Lower lobe of right lung (tissue), 2 donors: ENCODE measurements around the gene COX4I1. TPM values are rescaled to one million over a fixed set of nuclear protein-coding genes. Genes with fewer than 3 reads are reported as not detected.

ENCODE experiments used
- ATAC-seq, 2 donors: fragments of 200-7000 bp; cut with Tn5 transposase; one replicate each; pipeline ENCODE4 v1.9.1; 2020 to 2022; ENCODE audit warnings: mild to moderate bottlenecking in 2 of 2, moderate library complexity in 2 of 2
- DNase-seq: peaks from one replicate; pipeline ENCODE4 v3.0.0-alpha.2; 2020
- H3K27ac ChIP-seq: fragments of 200-600 bp; one replicate; pipeline ENCODE4 v1.8.0; 2022
- H3K27me3 ChIP-seq: fragments of 200-600 bp; one replicate; pipeline ENCODE4 v1.8.0; 2022; ENCODE audit warnings: low read depth
- H3K36me3 ChIP-seq: fragments of 200-600 bp; one replicate; pipeline ENCODE4 v1.8.0; 2022; ENCODE audit warnings: mild to moderate bottlenecking
- H3K4me1 ChIP-seq: fragments of 200-600 bp; one replicate; pipeline ENCODE4 v1.8.0; 2022
- H3K4me3 ChIP-seq: fragments of 200-600 bp; one replicate; pipeline ENCODE4 v1.8.0; 2022; ENCODE audit warnings: mild to moderate bottlenecking
- H3K9me3 ChIP-seq: fragments of 200-600 bp; one replicate; pipeline ENCODE4 v1.8.0; 2022
- intact Hi-C: fragments of 100-400 bp; cut with DNase I; formaldehyde crosslinking; loops from one replicate; pipeline ENCODE4 v1.11.0; 2022
- total RNA-seq: library from RNA; stranded (reverse); fragmentation: NEBNext Ultra II Directional; extraction: Animal tissue kit (Norgen Biotek cat#: 25700); gene quantifications from one replicate; pipeline ENCODE4 v1.2.1, GENCODE V29; 2021
- TF ChIP-seq, protein P1 (sequence below): fragments of 200-600 bp; IDR thresholded peaks from one replicate; pipeline ENCODE4 v1.8.0; 2022; ENCODE audit warnings: antibody characterized with exemption, mild to moderate bottlenecking
- donor health status: DM: no; HTN: yes; CAD: no; lungs with severe emphysema.

Gene COX4I1
- total RNA-seq, 1 donor from 2014 or later, result 391 TPM

DNA sequence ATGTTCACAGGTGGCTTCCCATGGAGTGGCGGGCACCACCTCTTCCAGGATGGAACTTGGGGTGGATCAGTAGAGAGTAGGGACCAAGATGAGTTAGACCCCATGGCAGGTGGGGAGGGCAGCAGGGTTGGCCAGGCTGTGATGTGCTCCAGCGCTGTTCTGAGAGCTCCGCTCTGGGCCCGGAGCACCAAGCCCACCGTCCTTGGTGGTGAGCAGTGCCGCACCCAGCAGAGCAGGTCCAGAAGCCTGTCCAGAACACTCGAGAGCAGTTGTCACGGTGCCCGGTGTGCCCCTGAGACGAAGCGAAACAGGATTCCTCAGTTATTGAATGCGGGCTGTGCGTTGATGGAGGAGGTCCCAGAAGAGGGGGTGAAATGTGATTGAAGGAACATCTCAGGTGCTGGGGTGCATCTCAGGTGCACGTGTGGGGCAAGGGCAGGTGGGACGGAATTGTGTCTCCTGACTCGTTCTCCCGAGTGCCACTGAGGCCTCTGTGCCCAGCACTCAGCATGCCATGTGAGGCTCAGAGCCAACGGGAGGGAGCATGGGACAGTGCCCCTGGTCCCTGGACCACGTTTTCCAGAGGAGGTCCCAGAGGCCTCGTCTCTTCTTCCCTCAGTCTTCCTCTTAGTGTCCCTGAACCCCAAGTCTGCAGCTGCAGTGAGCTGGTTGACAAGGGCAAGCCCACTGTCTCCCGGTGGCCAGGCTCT lies 39.5 kb downstream of the COX4I1 start:
- intact Hi-C loops, result no loop called here
- Histone ChIP-seq H3K9me3 (no peaks in the 10 kb centered on the region), H3K4me1 (peaks cover 7% of the 10 kb centered on the region), H3K4me3 (no peak overlapping the region), H3K36me3 (no peaks in the 10 kb centered on the region), H3K27me3 (peaks cover 31% of the 10 kb centered on the region), H3K27ac (no peak overlapping the region)
- DNase-seq (peak; percentile 34), ATAC-seq (no peak)
- TF ChIP-seq, protein P1, sequence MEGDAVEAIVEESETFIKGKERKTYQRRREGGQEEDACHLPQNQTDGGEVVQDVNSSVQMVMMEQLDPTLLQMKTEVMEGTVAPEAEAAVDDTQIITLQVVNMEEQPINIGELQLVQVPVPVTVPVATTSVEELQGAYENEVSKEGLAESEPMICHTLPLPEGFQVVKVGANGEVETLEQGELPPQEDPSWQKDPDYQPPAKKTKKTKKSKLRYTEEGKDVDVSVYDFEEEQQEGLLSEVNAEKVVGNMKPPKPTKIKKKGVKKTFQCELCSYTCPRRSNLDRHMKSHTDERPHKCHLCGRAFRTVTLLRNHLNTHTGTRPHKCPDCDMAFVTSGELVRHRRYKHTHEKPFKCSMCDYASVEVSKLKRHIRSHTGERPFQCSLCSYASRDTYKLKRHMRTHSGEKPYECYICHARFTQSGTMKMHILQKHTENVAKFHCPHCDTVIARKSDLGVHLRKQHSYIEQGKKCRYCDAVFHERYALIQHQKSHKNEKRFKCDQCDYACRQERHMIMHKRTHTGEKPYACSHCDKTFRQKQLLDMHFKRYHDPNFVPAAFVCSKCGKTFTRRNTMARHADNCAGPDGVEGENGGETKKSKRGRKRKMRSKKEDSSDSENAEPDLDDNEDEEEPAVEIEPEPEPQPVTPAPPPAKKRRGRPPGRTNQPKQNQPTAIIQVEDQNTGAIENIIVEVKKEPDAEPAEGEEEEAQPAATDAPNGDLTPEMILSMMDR, result no peak

DNA sequence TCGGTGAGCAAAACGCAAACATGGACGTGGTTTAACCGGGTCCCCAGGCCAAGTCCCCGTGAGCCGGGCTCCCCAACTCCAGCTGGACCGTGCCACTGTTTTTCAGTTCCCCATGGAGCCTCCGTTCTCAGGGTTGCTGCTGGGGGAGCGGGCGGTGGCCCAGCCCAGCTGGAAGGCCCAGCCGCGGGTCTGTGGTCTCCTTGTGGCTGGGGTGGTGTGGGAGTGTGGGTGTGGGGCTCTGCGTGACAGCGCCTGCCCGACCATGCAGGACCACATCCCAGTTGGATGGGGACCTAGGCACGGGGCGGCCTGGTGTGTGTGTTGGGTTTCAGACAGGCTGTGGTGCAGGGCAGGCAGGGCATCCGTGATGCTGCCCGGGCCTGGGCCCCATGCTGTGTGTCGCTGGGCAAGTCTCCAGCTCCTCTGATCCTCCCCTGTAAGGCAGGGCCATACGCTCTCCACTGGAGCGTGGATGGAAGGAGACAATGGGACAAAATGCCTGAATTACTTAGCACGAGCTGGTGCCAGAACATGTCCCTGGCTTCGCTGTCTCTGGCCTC lies 40.3 kb downstream of the COX4I1 start:
- Histone ChIP-seq H3K27me3 (peaks cover 30% of the 10 kb centered on the region), H3K4me1 (peaks cover 7% of the 10 kb centered on the region), H3K9me3 (no peaks in the 10 kb centered on the region), H3K4me3 (no peak overlapping the region), H3K27ac (no peak overlapping the region), H3K36me3 (no peaks in the 10 kb centered on the region)
- TF ChIP-seq, protein P1, result no peak
- intact Hi-C loops, result no loop called here
- ATAC-seq (no peak), DNase-seq (peak; percentile 43)

DNA sequence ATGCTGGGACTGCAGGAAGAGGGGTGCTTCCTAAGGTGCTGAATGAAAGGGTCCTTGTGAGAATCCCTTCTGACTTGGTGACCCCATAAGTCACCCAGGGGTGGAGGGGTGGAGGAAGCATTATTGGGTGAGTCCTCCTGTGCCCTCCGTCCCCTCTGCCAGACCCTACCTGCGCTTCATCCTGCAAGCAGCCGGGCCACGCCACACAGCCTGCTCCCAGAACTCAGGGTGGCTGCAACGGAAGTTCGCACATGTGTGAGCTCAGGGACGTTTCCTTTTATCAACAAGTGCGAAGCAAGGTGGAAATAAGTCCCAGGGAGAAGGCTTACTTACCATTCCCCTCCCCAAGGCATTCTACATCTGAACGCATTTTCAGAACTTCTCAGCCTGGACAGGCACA lies 40.9 kb downstream of the COX4I1 start:
- Histone ChIP-seq H3K4me3 (no peak overlapping the region), H3K27me3 (peaks cover 30% of the 10 kb centered on the region), H3K9me3 (no peaks in the 10 kb centered on the region), H3K27ac (no peak overlapping the region), H3K36me3 (no peaks in the 10 kb centered on the region), H3K4me1 (peaks cover 7% of the 10 kb centered on the region)
- TF ChIP-seq, protein P1, result no peak
- ATAC-seq (no peak), DNase-seq (no peak)
- intact Hi-C loops, result no loop called here

DNA sequence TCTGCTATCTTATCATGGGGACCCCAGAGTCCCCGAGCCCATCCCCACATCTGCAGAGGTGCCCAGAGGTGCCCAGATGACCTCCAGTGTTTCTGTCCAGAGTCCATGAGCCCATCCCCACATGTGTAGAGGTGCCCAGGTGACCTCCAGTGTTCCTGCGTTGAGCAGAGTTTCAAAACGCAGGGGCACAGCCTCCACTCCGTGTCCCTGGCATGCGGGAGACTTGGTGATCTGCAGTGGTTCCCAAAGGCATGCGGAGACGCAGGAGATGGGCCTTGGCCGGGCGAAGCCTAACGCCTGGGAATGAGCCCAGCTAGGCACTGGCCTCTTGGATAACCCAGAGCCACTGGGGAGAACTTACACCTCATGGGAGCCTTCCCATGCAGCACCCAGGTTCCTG lies 41.3 kb downstream of the COX4I1 start:
- DNase-seq (peak; percentile 40), ATAC-seq (no peak)
- Histone ChIP-seq H3K27me3 (peaks cover 26% of the 10 kb centered on the region), H3K4me1 (peaks cover 7% of the 10 kb centered on the region), H3K9me3 (no peaks in the 10 kb centered on the region), H3K4me3 (no peak overlapping the region), H3K27ac (no peak overlapping the region), H3K36me3 (no peaks in the 10 kb centered on the region)
- TF ChIP-seq, protein P1, result no peak
- intact Hi-C loops, result no loop called here

DNA sequence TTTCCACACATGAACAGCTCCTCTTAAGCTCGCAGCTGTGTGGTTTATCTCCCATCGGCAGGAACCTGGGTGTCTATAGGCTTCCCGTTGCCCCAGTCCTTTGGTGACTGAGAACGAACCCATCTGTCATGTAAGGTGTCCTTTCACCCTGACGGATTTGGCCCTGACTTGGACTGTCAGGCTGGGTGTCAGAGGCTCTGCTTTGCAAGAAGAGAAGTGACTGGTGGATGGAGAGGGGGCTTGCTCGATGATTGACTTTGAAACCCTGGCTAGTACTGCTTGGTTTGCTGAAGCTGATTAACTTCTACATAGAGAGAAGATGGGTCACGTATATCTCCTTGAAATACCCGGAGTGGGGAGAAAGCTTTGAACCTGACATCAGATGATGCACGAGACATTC lies 42.9 kb downstream of the COX4I1 start:
- TF ChIP-seq, protein P1, result no peak
- no peak overlapping the region for H3K27ac ChIP-seq
- no peaks in the 10 kb centered on the region for H3K36me3 ChIP-seq
- ATAC-seq, result no peak
- DNase-seq, result no peak
- H3K4me3 ChIP-seq, result no peak overlapping the region
- H3K9me3 ChIP-seq, result no peaks in the 10 kb centered on the region
- no peaks in the 10 kb centered on the region for H3K4me1 ChIP-seq
- H3K27me3 ChIP-seq, result peaks cover 20% of the 10 kb centered on the region
- intact Hi-C loops, result no loop called here
